22Rv1 (cell line): ENCODE measurements around the gene TUBD1.
"Not testable (repeated sequence)": the region's sequence is repeated elsewhere in the genome, so short reads cannot be mapped to it uniquely, and the experiment has no call there.

Source experiments
- H3K27ac ChIP-seq: fragments of 450-650 bp; 2 replicates; pipeline ENCODE4 v1.5.1; 2017
- ZFX ChIP-seq: fragments of 450-650 bp; IDR thresholded peaks from 2 replicates; pipeline ENCODE4 v1.6.1; 2017; ENCODE audit warnings: antibody characterized with exemption, borderline replicate concordance
- TF ChIP-seq, protein P1 (sequence below): fragments of 450-650 bp; IDR thresholded peaks from 2 replicates; pipeline ENCODE4 v1.5.1; 2017; ENCODE audit warnings: mild to moderate bottlenecking

The TUBD1 gene

GRCh38 chr17:59853168-59853918, 39.4 kb downstream of the TUBD1 start:
- H3K27ac ChIP-seq = peak overlapping the region; percentile 64
- no peak for TF ChIP-seq ZFX
- TF ChIP-seq, protein P1, sequence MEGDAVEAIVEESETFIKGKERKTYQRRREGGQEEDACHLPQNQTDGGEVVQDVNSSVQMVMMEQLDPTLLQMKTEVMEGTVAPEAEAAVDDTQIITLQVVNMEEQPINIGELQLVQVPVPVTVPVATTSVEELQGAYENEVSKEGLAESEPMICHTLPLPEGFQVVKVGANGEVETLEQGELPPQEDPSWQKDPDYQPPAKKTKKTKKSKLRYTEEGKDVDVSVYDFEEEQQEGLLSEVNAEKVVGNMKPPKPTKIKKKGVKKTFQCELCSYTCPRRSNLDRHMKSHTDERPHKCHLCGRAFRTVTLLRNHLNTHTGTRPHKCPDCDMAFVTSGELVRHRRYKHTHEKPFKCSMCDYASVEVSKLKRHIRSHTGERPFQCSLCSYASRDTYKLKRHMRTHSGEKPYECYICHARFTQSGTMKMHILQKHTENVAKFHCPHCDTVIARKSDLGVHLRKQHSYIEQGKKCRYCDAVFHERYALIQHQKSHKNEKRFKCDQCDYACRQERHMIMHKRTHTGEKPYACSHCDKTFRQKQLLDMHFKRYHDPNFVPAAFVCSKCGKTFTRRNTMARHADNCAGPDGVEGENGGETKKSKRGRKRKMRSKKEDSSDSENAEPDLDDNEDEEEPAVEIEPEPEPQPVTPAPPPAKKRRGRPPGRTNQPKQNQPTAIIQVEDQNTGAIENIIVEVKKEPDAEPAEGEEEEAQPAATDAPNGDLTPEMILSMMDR = peak; percentile 86

DNA sequence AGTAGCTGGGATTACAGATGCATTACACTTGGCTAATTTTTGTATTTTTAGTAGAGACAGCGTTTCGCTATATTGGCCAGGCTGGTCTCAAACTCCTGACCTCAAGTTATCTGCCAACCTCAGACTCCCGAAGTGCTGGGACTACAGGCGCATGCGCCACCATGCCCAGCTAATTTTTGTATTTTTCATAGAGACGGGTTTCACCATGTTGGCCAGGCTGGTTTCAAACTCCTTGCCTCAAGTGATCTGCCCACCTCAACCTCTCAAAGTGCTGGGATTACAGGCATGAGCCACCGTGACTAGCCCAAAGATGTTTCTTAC, 39.9 kb downstream of the TUBD1 start:
- peak overlapping the region; percentile 64 for H3K27ac ChIP-seq

- H3K27ac ChIP-seq = peak overlapping the region; percentile 64
- TF ChIP-seq ZFX = no peak
These were observed 41.0 kb downstream of the TUBD1 start for GRCh38 chr17:59851439-59852375.

DNA sequence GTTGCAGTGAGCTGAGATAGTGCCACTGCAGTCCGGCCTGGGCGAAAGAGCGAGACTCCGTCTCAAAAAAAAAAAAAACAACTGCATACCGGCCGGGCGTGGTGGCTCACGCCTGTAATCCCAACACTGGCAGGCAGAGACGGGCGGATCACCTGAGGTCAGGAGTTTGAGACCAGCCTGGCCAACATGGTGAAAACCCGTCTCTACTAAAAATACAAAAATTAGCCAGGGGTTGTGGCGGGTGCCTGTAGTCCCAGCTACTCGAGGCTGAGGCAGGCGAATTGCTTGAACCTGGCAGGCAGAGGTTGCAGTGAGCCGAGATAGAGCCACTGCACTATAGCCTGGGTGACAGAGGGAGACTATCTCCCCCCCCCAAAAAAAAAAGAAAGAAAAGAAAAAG, 42.4 kb downstream of the TUBD1 start:
- H3K27ac ChIP-seq = not testable (repeated sequence)

GRCh38 chr17:59848778-59849177, 44.0 kb downstream of the TUBD1 start:
- no peak for TF ChIP-seq ZFX
- peak overlapping the region; percentile 100 for H3K27ac ChIP-seq

DNA sequence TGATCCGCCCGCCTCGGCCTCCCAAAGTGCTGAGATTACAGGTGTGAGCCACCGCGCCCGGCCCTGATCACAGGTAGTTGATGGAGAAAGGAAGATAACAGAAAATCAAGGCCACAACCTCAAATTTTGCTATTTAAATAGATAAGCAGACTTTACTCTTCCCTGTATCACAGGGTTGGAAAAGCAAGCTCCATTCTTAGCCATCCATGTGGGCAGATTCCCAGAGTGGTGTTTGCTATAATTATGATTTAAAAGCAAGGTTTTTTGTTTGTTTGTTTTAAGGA, 44.4 kb downstream of the TUBD1 start:
- TF ChIP-seq, protein P1 = no peak
- peak overlapping the region; percentile 100 for H3K27ac ChIP-seq

DNA sequence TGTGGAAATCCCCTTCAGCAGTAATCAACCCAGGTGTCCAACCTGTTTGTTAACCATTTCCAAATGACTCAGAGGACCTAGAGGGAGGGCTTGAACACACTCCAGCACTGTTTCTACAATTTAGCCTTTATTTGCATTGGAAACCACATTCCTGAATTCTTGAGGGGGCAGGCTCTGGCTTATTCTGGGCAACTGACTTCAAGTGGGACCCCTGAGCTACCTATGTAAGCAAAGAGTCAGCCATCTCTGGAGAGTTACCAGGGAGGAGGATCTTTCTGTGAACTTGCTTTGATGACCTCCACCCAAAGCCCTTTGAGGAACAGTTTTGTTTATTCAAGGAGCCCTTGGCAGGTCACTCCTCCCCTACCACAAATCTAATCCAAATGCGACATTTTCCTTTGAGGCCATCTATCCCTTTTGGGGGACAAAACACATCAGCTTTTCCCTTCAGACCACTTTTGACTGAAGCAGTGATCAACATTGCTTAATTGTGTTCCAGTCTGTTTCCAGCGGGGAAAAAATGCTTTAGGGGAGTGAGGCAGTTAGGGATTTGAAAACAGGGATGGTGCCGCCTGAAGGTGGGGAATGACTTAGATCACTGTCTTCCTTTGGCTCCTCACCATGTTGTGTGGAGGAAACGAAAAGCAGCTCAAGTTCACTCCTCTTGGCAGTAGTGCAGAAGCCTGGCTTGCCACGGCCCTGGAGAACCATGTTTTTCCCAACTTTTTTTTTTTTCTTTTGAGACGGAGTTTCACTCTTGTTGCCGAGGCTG, 46.2 kb downstream of the TUBD1 start:
- TF ChIP-seq, protein P1 = no peak
- no peak for TF ChIP-seq ZFX
- H3K27ac ChIP-seq = peak overlapping the region; percentile 100

DNA sequence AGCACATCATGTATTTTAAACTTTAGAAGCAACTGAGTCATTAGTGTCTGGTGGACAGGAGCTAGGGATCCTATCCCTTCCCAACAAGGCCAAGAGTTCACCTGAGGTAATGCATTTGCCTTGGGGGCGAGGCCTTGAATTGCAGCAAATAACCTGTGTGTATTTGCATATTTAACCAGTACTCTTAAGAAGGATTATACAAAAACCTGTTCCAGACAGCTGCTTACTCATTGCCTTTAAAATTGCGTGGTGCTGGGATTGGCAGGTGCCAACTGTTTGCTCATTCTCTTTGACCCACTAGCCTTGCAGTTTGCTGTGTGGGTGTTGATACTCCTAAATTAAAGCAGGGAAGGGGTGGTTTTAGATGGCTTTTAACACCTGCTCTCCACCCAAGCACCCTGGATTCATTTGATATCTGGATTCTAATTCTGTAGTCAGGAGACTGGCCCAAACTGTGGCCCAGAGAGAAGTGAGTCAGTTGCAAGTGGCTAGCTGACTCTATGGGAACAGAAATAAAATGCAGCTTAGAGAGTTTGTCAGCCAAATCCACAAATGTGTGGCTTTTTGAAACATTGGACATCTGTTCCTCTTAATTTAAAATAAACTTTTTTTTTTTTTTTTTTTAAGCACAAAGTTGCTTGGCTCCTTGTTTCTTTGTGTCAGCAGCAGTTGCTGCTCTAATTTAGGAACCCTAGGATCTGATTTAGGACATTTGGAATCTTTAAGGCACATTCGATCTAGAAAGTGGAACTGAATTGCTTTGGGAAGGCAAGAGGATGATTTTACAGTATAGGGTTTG, 46.9 kb downstream of the TUBD1 start:
- peak overlapping the region; percentile 100 for H3K27ac ChIP-seq
- TF ChIP-seq, protein P1 = no peak
- no peak for TF ChIP-seq ZFX
